GM21619 (cell line): ENCODE results near the gene PLEKHO2.

ENCODE experiments used
- ATAC-seq: cut with Tn5 transposase; IDR thresholded peaks from one replicate; pipeline ENCODE4 v1.9.1; 2021; ENCODE audit not compliant: unreplicated experiment

PLEKHO2 gene

GRCh38 chr15:64855205-64855975, 13.7 kb downstream of the PLEKHO2 start:
- no peak for ATAC-seq

- ATAC-seq, result no peak
Observed at GRCh38 chr15:64856429-64857145, 14.9 kb downstream of the PLEKHO2 start.

- ATAC-seq, result no peak
Observed at GRCh38 chr15:64857421-64857820, 15.7 kb downstream of the PLEKHO2 start.

GRCh38 chr15:64858021-64858575, 16.4 kb downstream of the PLEKHO2 start:
- no peak for ATAC-seq

GRCh38 chr15:64859226-64859625, 17.5 kb downstream of the PLEKHO2 start:
- ATAC-seq, result no peak

- no peak for ATAC-seq
Observed at GRCh38 chr15:64861331-64861730, 19.6 kb downstream of the PLEKHO2 start.

- ATAC-seq, result no peak
Observed at GRCh38 chr15:64861960-64862359, 20.2 kb downstream of the PLEKHO2 start.

GRCh38 chr15:64862408-64862807, 20.7 kb downstream of the PLEKHO2 start:
- no peak for ATAC-seq

- ATAC-seq, result no peak
Observed at GRCh38 chr15:64864068-64864467, 22.4 kb downstream of the PLEKHO2 start.

GRCh38 chr15:64865126-64865997, 23.6 kb downstream of the PLEKHO2 start:
- ATAC-seq, result peak; percentile 55

GRCh38 chr15:64865998-64866520, 24.3 kb downstream of the PLEKHO2 start:
- no peak for ATAC-seq

- ATAC-seq, result no peak
Observed at GRCh38 chr15:64869501-64869900, 27.8 kb downstream of the PLEKHO2 start.

GRCh38 chr15:64870353-64870752, 28.6 kb downstream of the PLEKHO2 start:
- no peak for ATAC-seq

- ATAC-seq, result no peak
Observed at GRCh38 chr15:64875641-64876223, 34.0 kb downstream of the PLEKHO2 start.

GRCh38 chr15:64877435-64877834, 35.7 kb downstream of the PLEKHO2 start:
- no peak for ATAC-seq

- no peak for ATAC-seq
Observed at GRCh38 chr15:64878705-64879104, 37.0 kb downstream of the PLEKHO2 start.

- ATAC-seq, result no peak
Observed at GRCh38 chr15:64883100-64883581, 41.4 kb downstream of the PLEKHO2 start.

- peak; percentile 63 for ATAC-seq
Observed at GRCh38 chr15:64883997-64884511, 42.3 kb downstream of the PLEKHO2 start.

GRCh38 chr15:64884679-64885078, 43.0 kb downstream of the PLEKHO2 start:
- ATAC-seq, result no peak

- ATAC-seq, result no peak
Observed at GRCh38 chr15:64888336-64888735, 46.6 kb downstream of the PLEKHO2 start.
